ENCODE data around the gene UBE2L3. TPM values are rescaled to one million over a fixed set of nuclear protein-coding genes. Genes with fewer than 3 reads are reported as not detected.

UBE2L3 gene
- polyA plus RNA-seq, 1 of the 3 experiments (the other 2 are of a cell fraction): 41.2 TPM

- TF ChIP-seq, protein P1, sequence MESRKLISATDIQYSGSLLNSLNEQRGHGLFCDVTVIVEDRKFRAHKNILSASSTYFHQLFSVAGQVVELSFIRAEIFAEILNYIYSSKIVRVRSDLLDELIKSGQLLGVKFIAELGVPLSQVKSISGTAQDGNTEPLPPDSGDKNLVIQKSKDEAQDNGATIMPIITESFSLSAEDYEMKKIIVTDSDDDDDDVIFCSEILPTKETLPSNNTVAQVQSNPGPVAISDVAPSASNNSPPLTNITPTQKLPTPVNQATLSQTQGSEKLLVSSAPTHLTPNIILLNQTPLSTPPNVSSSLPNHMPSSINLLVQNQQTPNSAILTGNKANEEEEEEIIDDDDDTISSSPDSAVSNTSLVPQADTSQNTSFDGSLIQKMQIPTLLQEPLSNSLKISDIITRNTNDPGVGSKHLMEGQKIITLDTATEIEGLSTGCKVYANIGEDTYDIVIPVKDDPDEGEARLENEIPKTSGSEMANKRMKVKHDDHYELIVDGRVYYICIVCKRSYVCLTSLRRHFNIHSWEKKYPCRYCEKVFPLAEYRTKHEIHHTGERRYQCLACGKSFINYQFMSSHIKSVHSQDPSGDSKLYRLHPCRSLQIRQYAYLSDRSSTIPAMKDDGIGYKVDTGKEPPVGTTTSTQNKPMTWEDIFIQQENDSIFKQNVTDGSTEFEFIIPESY (IDR thresholded peaks at IDR 0.05; ENCODE audit: borderline replicate concordance, low read depth): no peak
- TF ChIP-seq SMC3 (IDR thresholded peaks at IDR 0.05; ENCODE audit: low read depth, low read length): peak; percentile 36
- TF ChIP-seq YY1 (IDR thresholded peaks at IDR 0.05; ENCODE audit: low read depth): no peak
- TF ChIP-seq, protein P2, sequence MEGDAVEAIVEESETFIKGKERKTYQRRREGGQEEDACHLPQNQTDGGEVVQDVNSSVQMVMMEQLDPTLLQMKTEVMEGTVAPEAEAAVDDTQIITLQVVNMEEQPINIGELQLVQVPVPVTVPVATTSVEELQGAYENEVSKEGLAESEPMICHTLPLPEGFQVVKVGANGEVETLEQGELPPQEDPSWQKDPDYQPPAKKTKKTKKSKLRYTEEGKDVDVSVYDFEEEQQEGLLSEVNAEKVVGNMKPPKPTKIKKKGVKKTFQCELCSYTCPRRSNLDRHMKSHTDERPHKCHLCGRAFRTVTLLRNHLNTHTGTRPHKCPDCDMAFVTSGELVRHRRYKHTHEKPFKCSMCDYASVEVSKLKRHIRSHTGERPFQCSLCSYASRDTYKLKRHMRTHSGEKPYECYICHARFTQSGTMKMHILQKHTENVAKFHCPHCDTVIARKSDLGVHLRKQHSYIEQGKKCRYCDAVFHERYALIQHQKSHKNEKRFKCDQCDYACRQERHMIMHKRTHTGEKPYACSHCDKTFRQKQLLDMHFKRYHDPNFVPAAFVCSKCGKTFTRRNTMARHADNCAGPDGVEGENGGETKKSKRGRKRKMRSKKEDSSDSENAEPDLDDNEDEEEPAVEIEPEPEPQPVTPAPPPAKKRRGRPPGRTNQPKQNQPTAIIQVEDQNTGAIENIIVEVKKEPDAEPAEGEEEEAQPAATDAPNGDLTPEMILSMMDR (IDR thresholded peaks at IDR 0.05): peak; percentile 62
- peak; percentile 83; the same call in 1 of the 2 replicates for TF ChIP-seq MXI1 (IDR thresholded peaks at IDR 0.05; ENCODE audit: low read depth, low read length)
- peak; percentile 61 for TF ChIP-seq RAD21 (IDR thresholded peaks at IDR 0.05; ENCODE audit: low read length)
- no peaks in the 10 kb centered on the region for H3K27me3 ChIP-seq (ENCODE audit: insufficient read depth)
- H3K4me3 ChIP-seq (ENCODE audit: low read depth in 2 of 2, low read length in 1 of 2): peak overlapping the region; percentile 70 to 75
- no peaks in the 10 kb centered on the region for H3K9me3 ChIP-seq
- peaks cover 5 to 19% of the 10 kb centered on the region in 2 experiments; a peak in 2 of 4 replicates for H3K4me1 ChIP-seq (ENCODE audit: control insufficient read depth in 1 of 2, insufficient read depth in 2 of 2, low read depth in 1 of 2, low read length in 1 of 2)
- 9% methylated on average over 8 of the region's 9 CpGs for WGBS (ENCODE audit: low lambda C conversion rate)
- CTCF ChIA-PET: interaction anchor here (0.8 to 8.3 kb wide), 9 partner anchors 14 to 58 kb away, joined by 3 to 145 read pairs (median 3); partner anchors contain the start of genes CCDC116 and YDJC
- H3K36me3 ChIP-seq (replicated peaks in 1 of 2; ENCODE audit: control insufficient read depth in 1 of 2, insufficient read depth in 2 of 2, low read length in 1 of 2): peaks cover 0 to 2% of the 10 kb centered on the region in 2 experiments
- H2AFZ ChIP-seq (ENCODE audit: low read depth): peak overlapping the region; percentile 96
- no peaks in the 10 kb centered on the region for H3K9me2 ChIP-seq
- DNase-seq: peak; percentile 76
- POLR2A ChIA-PET: interaction anchor here (1.2 to 2.9 kb wide), 5 partner anchors 9 to 25 kb away, joined by 4 to 20 read pairs (median 9); partner anchors contain the start of genes CCDC116, PPIL2 and YDJC
- H3K9ac ChIP-seq: peak overlapping the region; percentile 56; the same call in 1 of the 2 replicates
- H3K4me2 ChIP-seq: peak overlapping the region; percentile 97
- H3K27ac ChIP-seq (ENCODE audit: low read depth in 2 of 2, low read length in 1 of 2): peak overlapping the region; percentile 32 to 54; a peak in 3 of 4 replicates
- no peaks in the 10 kb centered on the region for H4K20me1 ChIP-seq (ENCODE audit: insufficient read depth)
- 0 out of 2 replicates have a peak, but pooled peaks cover 3% of the 10 kb centered on the region for H3K79me2 ChIP-seq (ENCODE audit: insufficient read depth)
- H3F3A ChIP-seq (replicated peaks; ENCODE audit: insufficient read depth): peaks cover 18% of the 10 kb centered on the region
These were observed 73.9 kb downstream of the UBE2L3 start for GRCh38 chr22:21641417-21641788.

- H3K27ac ChIP-seq (ENCODE audit: low read depth in 2 of 2, low read length in 1 of 2): peak within 1 kb of the TSS; percentile 32 to 76; a peak in 3 of 4 replicates
- H3K4me3 ChIP-seq (ENCODE audit: low read depth in 2 of 2, low read length in 1 of 2): peak within 1 kb of the TSS; percentile 70 to 75
- H3K4me1 ChIP-seq (ENCODE audit: control insufficient read depth in 1 of 2, insufficient read depth in 2 of 2, low read depth in 1 of 2, low read length in 1 of 2): peaks cover 5 to 21% of the 10 kb centered on the region in 2 experiments; a peak in 2 of 4 replicates
- peak within 1 kb of the TSS; percentile 75 for H3K9ac ChIP-seq
- WGBS (ENCODE audit: low lambda C conversion rate): 1% methylated on average over 13 of the region's 76 CpGs
- POLR2A ChIA-PET: interaction anchor here (1.2 to 2.9 kb wide), 7 partner anchors 9 to 94 kb away, joined by 3 to 20 read pairs (median 6); partner anchors contain the start of genes CCDC116, PPIL2, YDJC and YPEL1
- 0 out of 2 replicates have a peak, but pooled peaks cover 3% of the 10 kb centered on the region for H3K79me2 ChIP-seq (ENCODE audit: insufficient read depth)
- TF ChIP-seq RFX5 (IDR thresholded peaks at IDR 0.05; ENCODE audit: low read length) (peak; percentile 92), GATA2 (CRISPR knock-in tag; IDR thresholded peaks at IDR 0.05) (no peak), ELF1 (IDR thresholded peaks at IDR 0.05) (peak; percentile 44; the same call in 1 of the 2 replicates), MAX (IDR thresholded peaks at IDR 0.05; ENCODE audit: low read depth) (peak; percentile 57; the same call in 1 of the 2 replicates), GABPA (IDR thresholded peaks at IDR 0.05; ENCODE audit: low read depth) (peak; percentile 27; the same call in 1 of the 2 replicates), CHD2 (IDR thresholded peaks at IDR 0.05; ENCODE audit: low read length, partially characterized antibody) (peak; percentile 94), IRF3 (IDR thresholded peaks at IDR 0.05; ENCODE audit: low read depth, low read length) (peak; percentile 80), POLR2AphosphoS5 (IDR thresholded peaks at IDR 0.05; ENCODE audit: low read depth, low read length) (peak; percentile 34; the same call in 1 of the 2 replicates), FOSL2 (IDR thresholded peaks at IDR 0.05; ENCODE audit: borderline replicate concordance, low read depth) (no peak), SMC3 (IDR thresholded peaks at IDR 0.05; ENCODE audit: low read depth, low read length) (0 out of 2 replicates have a peak, but pooled peaks have one; percentile 0), TAF1 (IDR thresholded peaks at IDR 0.05; ENCODE audit: borderline replicate concordance, low read depth, low read length) (no peak)
- TF ChIP-seq, protein P2 (IDR thresholded peaks at IDR 0.05): 0 out of 2 replicates have a peak, but pooled peaks have one; percentile 1
- peak; percentile 98 for DNase-seq
- peak within 1 kb of the TSS; percentile 96 for H2AFZ ChIP-seq (ENCODE audit: low read depth)
- no peaks in the 10 kb centered on the region for H3K27me3 ChIP-seq (ENCODE audit: insufficient read depth)
- H3K4me2 ChIP-seq: peak within 1 kb of the TSS; percentile 97
- H3K36me3 ChIP-seq (replicated peaks in 1 of 2; ENCODE audit: control insufficient read depth in 1 of 2, insufficient read depth in 2 of 2, low read length in 1 of 2): peaks cover 0 to 2% of the 10 kb centered on the region in 2 experiments
- H3F3A ChIP-seq (replicated peaks; ENCODE audit: insufficient read depth): peaks cover 18% of the 10 kb centered on the region
- H3K9me3 ChIP-seq: no peaks in the 10 kb centered on the region
- H4K20me1 ChIP-seq (ENCODE audit: insufficient read depth): no peaks in the 10 kb centered on the region
- CTCF ChIA-PET: interaction anchor here (0.6 to 8.3 kb wide), 16 partner anchors 8 to 68 kb away, joined by 3 to 145 read pairs (median 3); partner anchors contain the start of genes CCDC116 and YDJC
- no peaks in the 10 kb centered on the region for H3K9me2 ChIP-seq
These were observed 74.5 kb downstream of the UBE2L3 start, which contains the start of gene SDF2L1 for GRCh38 chr22:21641789-21642583. TSS of gene SDF2L1 (plus strand) at chr22:21642302. CDS start at chr22:21642337, 35 bp downstream.
